Stomach (tissue), 4 donors: Measurements from ENCODE around the gene IRF8.

ENCODE experiments used
- POLR2A ChIP-seq, 4 donors: fragments of 450-650 bp; IDR thresholded peaks; one replicate each; pipeline ENCODE4 v1.6.1; 2016; ENCODE audit warnings: antibody characterized with exemption in 4 of 4, control low read depth in 2 of 4, mild to moderate bottlenecking in 1 of 4, moderate library complexity in 1 of 4
- POLR2AphosphoS5 ChIP-seq, 3 donors: sonication (generic); formaldehyde crosslinking; IDR thresholded peaks; one replicate each; pipeline ENCODE4 v1.6.1; 2016; ENCODE audit warnings: antibody characterized with exemption in 3 of 3
- TF ChIP-seq, protein P1 (sequence below), 7 experiments: fragments of 450-650 bp in 4 of 7; fragments of 200-600 bp in 3 of 7; sonication (generic) in 3 of 7; IDR thresholded peaks; one replicate each; pipeline ENCODE4 v1.5.1; 2016 to 2019; ENCODE audit warnings: antibody characterized with exemption in 7 of 7, control low read depth in 2 of 7, mild to moderate bottlenecking in 1 of 7

DNA sequence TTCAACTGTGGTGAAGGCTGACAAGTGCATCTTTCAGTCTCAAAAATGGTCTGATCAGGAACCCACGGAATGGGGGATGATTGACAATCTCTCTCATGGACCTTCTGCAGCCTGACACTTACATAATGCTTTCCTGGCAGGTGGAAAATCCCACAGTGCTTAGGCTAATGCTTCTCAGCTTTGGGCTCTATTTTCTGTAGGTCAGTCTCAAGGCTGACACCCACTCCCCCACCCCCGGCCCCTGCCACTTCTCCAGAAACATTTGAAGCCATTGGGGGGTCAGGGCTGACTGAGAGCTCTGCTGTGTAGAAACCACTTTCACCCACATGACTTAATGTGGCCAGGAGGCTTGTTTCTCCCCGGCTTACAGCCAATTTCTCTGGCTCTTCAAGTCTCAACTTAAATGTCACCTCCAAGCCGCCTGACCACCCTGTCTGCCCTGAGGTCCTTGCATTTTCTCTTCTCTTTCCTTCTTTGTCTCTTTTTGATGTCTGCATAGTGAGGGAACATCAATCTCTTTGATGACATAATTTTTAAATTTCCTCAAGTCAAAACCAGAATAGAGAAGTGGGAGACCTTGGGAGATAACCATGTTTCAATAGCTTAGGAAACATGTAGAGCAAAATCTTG is 16.7 kb upstream of the IRF8 start:
- TF ChIP-seq, protein P1, sequence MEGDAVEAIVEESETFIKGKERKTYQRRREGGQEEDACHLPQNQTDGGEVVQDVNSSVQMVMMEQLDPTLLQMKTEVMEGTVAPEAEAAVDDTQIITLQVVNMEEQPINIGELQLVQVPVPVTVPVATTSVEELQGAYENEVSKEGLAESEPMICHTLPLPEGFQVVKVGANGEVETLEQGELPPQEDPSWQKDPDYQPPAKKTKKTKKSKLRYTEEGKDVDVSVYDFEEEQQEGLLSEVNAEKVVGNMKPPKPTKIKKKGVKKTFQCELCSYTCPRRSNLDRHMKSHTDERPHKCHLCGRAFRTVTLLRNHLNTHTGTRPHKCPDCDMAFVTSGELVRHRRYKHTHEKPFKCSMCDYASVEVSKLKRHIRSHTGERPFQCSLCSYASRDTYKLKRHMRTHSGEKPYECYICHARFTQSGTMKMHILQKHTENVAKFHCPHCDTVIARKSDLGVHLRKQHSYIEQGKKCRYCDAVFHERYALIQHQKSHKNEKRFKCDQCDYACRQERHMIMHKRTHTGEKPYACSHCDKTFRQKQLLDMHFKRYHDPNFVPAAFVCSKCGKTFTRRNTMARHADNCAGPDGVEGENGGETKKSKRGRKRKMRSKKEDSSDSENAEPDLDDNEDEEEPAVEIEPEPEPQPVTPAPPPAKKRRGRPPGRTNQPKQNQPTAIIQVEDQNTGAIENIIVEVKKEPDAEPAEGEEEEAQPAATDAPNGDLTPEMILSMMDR (IDR thresholded peaks at IDR 0.05): no peak
- no peak for TF ChIP-seq POLR2AphosphoS5 (IDR thresholded peaks at IDR 0.05)
- no peak for TF ChIP-seq POLR2A (IDR thresholded peaks at IDR 0.05)
